ENCODE results near the gene ULK4. TPM values are rescaled to one million over a fixed set of nuclear protein-coding genes. Genes with fewer than 3 reads are reported as not detected.

Gene ULK4
- total RNA-seq, 2 donors from 2014 or later, result 11.1 to 17.9 TPM

- Histone ChIP-seq H3K36me3 (ENCODE audit: control insufficient read depth, insufficient read depth, low read length) (no peaks in the 10 kb centered on the region), H3K27me3 (ENCODE audit: control insufficient read depth, insufficient read depth, low read length, poor library complexity, severe bottlenecking) (no peaks in the 10 kb centered on the region), H3K27ac (ENCODE audit: low read depth, low read length) (no peak overlapping the region), H3K4me3 (ENCODE audit: low read length) (no peak overlapping the region), H3K9me3 (ENCODE audit: control insufficient read depth, low read length) (no peaks in the 10 kb centered on the region), H3K4me1 (ENCODE audit: control insufficient read depth, insufficient read depth, low read length) (no peaks in the 10 kb centered on the region), H3K9ac (ENCODE audit: extremely low read depth, low read length, poor library complexity, severe bottlenecking) (no peak overlapping the region)
- no peaks in the 10 kb centered on the region for H3K9me3 Mint-ChIP-seq
- H3K36me3 Mint-ChIP-seq (ENCODE audit: low read depth), result no peaks in the 10 kb centered on the region
- DNase-seq, result no peak
- H3K4me3 Mint-ChIP-seq, result no peak overlapping the region
- H3K4me1 Mint-ChIP-seq, result peaks cover 18% of the 10 kb centered on the region
- H3K27ac Mint-ChIP-seq, result no peak overlapping the region
- TF ChIP-seq, protein P1, sequence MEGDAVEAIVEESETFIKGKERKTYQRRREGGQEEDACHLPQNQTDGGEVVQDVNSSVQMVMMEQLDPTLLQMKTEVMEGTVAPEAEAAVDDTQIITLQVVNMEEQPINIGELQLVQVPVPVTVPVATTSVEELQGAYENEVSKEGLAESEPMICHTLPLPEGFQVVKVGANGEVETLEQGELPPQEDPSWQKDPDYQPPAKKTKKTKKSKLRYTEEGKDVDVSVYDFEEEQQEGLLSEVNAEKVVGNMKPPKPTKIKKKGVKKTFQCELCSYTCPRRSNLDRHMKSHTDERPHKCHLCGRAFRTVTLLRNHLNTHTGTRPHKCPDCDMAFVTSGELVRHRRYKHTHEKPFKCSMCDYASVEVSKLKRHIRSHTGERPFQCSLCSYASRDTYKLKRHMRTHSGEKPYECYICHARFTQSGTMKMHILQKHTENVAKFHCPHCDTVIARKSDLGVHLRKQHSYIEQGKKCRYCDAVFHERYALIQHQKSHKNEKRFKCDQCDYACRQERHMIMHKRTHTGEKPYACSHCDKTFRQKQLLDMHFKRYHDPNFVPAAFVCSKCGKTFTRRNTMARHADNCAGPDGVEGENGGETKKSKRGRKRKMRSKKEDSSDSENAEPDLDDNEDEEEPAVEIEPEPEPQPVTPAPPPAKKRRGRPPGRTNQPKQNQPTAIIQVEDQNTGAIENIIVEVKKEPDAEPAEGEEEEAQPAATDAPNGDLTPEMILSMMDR (conservative IDR thresholded peaks at IDR 0.05), result no peak
- WGBS, 2 experiments (ENCODE audit: insufficient coverage in 1 of 2, insufficient read length in 1 of 2), result 87 to 99% methylated on average over 2 to 4 of the region's 5 CpGs
- no peaks in the 10 kb centered on the region for H3K27me3 Mint-ChIP-seq (ENCODE audit: insufficient read depth)
These were observed 542.1 kb downstream of the ULK4 start for GRCh38 chr3:41419809-41420208.

GRCh38 chr3:41418961-41419691 lies 542.8 kb downstream of the ULK4 start:
- TF ChIP-seq, protein P1 (conservative IDR thresholded peaks at IDR 0.05), result peak; percentile 46
- Histone ChIP-seq H3K4me3 (ENCODE audit: low read length) (no peak overlapping the region), H3K27me3 (ENCODE audit: control insufficient read depth, insufficient read depth, low read length, poor library complexity, severe bottlenecking) (no peaks in the 10 kb centered on the region), H3K36me3 (ENCODE audit: control insufficient read depth, insufficient read depth, low read length) (no peaks in the 10 kb centered on the region), H3K9me3 (ENCODE audit: control insufficient read depth, low read length) (no peaks in the 10 kb centered on the region), H3K4me1 (ENCODE audit: control insufficient read depth, insufficient read depth, low read length) (no peaks in the 10 kb centered on the region), H3K9ac (ENCODE audit: extremely low read depth, low read length, poor library complexity, severe bottlenecking) (no peak overlapping the region), H3K27ac (ENCODE audit: low read depth, low read length) (no peak overlapping the region)
- DNase-seq, result peak; percentile 63
- Mint-ChIP-seq H3K36me3 (ENCODE audit: low read depth) (no peaks in the 10 kb centered on the region), H3K27me3 (ENCODE audit: insufficient read depth) (no peaks in the 10 kb centered on the region), H3K4me3 (no peak overlapping the region), H3K9me3 (no peaks in the 10 kb centered on the region), H3K27ac (no peak overlapping the region), H3K4me1 (peaks cover 18% of the 10 kb centered on the region)
- WGBS, 2 experiments (ENCODE audit: insufficient coverage in 1 of 2, insufficient read length in 1 of 2), result 75 to 78% methylated on average over 5 to 7 of the region's 7 CpGs

GRCh38 chr3:41417574-41417973 lies 544.3 kb downstream of the ULK4 start:
- H3K4me3 ChIP-seq (ENCODE audit: low read length), result no peak overlapping the region
- 81% methylated on average over 3 of the region's 3 CpGs; no CpG with 5 or more reads in 1 of the 2 experiments for WGBS, 2 experiments (ENCODE audit: insufficient coverage in 1 of 2, insufficient read length in 1 of 2)
- H3K9me3 ChIP-seq (ENCODE audit: control insufficient read depth, low read length), result peaks cover 7% of the 10 kb centered on the region
- Mint-ChIP-seq H3K27ac (no peak overlapping the region), H3K36me3 (ENCODE audit: low read depth) (peaks cover 3% of the 10 kb centered on the region), H3K9me3 (peaks cover 6% of the 10 kb centered on the region), H3K4me3 (no peak overlapping the region), H3K27me3 (ENCODE audit: insufficient read depth) (no peaks in the 10 kb centered on the region), H3K4me1 (peaks cover 18% of the 10 kb centered on the region)
- no peaks in the 10 kb centered on the region for H3K4me1 ChIP-seq (ENCODE audit: control insufficient read depth, insufficient read depth, low read length)
- TF ChIP-seq, protein P1 (conservative IDR thresholded peaks at IDR 0.05), result no peak
- no peak overlapping the region for H3K27ac ChIP-seq (ENCODE audit: low read depth, low read length)
- H3K9ac ChIP-seq (ENCODE audit: extremely low read depth, low read length, poor library complexity, severe bottlenecking), result no peak overlapping the region
- H3K27me3 ChIP-seq (ENCODE audit: control insufficient read depth, insufficient read depth, low read length, poor library complexity, severe bottlenecking), result no peaks in the 10 kb centered on the region
- H3K36me3 ChIP-seq (ENCODE audit: control insufficient read depth, insufficient read depth, low read length), result no peaks in the 10 kb centered on the region
- no peak for DNase-seq

Measured in endodermal cell (in vitro differentiated cells).